Calu3 (cell line): Measurements from ENCODE around the gene GET4. TPM values are rescaled to one million over a fixed set of nuclear protein-coding genes. Genes with fewer than 3 reads are reported as not detected.

Experiments
- BruUV-seq: library from RNA; stranded (reverse); fragments of 400-500 nt; replicated peaks from 2 replicates; lab custom pipeline; 2021; lab: Mats Ljungman, UMichigan
- CTCF ChIA-PET: fragments of 300-600 bp; sonication (Branson Sonifier 250); formaldehyde crosslinking; loops from one replicate; lab custom pipeline; 2022; ENCODE audit warnings: antibody characterized with exemption; lab: Charles Lee
- DNase-seq: peaks from one replicate; pipeline ENCODE4 v3.0.0; 2022
- H3K27ac Mint-ChIP-seq: one replicate; pipeline ENCODE4 v1.8.0; 2022; ENCODE audit warnings: mixed read lengths; ENCODE audit not compliant: unreplicated experiment
- H3K27me3 Mint-ChIP-seq: one replicate; pipeline ENCODE4 v1.8.0; 2022; ENCODE audit warnings: mixed read lengths; ENCODE audit not compliant: unreplicated experiment
- H3K36me3 Mint-ChIP-seq: one replicate; pipeline ENCODE4 v1.8.0; 2022; ENCODE audit warnings: mild to moderate bottlenecking, moderate library complexity, mixed read lengths; ENCODE audit not compliant: insufficient read depth, unreplicated experiment
- H3K4me1 Mint-ChIP-seq: one replicate; pipeline ENCODE4 v1.8.0; 2022; ENCODE audit warnings: mild to moderate bottlenecking, low read depth, mixed read lengths; ENCODE audit not compliant: unreplicated experiment
- H3K4me3 Mint-ChIP-seq: one replicate; pipeline ENCODE4 v1.8.0; 2022; ENCODE audit warnings: mild to moderate bottlenecking, low read depth, moderate library complexity, mixed read lengths; ENCODE audit not compliant: unreplicated experiment
- H3K9me3 Mint-ChIP-seq: one replicate; pipeline ENCODE4 v1.8.0; 2022; ENCODE audit warnings: low read depth, mixed read lengths; ENCODE audit not compliant: unreplicated experiment
- CTCF ChIP-seq: fragments of 200-600 bp; IDR thresholded peaks from one replicate; pipeline ENCODE4 v1.8.0; 2022; ENCODE audit warnings: antibody characterized with exemption; ENCODE audit not compliant: unreplicated experiment
- intact Hi-C: fragments of 100-400 bp; cut with micrococcal nuclease; formaldehyde crosslinking; loops from one replicate; pipeline ENCODE4 v1.10.0; 2022; ENCODE audit not compliant: unreplicated experiment
- total RNA-seq: library from RNA; stranded (reverse); gene quantifications from 2 replicates; pipeline ENCODE4 v1.2.3, GENCODE V29; 2022

GET4 gene
- total RNA-seq, 1 experiment from 2014 or later = 145 TPM

- intact Hi-C loops = no loop called here
- H3K9me3 Mint-ChIP-seq = no peaks in the 10 kb centered on the region
- BruUV-seq = no TSS peak
- peaks cover 18% of the 10 kb centered on the region for H3K4me1 Mint-ChIP-seq
- H3K4me3 Mint-ChIP-seq = no peak overlapping the region
- H3K36me3 Mint-ChIP-seq = peaks cover 98% of the 10 kb centered on the region
- no peak for DNase-seq
- CTCF ChIA-PET = interaction anchor here (1.1 kb wide), 1 partner anchor 17 kb away, joined by 3 read pairs; no protein-coding TSS in a partner anchor
- TF ChIP-seq CTCF = no peak
- no peaks in the 10 kb centered on the region for H3K27me3 Mint-ChIP-seq
- H3K27ac Mint-ChIP-seq = no peak overlapping the region
Measured at GRCh38 chr7:897086-897485, 20.7 kb downstream of the GET4 start.

- no TSS peak for BruUV-seq
- CTCF ChIA-PET = interaction anchor here (1.1 kb wide), 1 partner anchor 16 kb away, joined by 3 read pairs; no protein-coding TSS in a partner anchor
- H3K27me3 Mint-ChIP-seq = no peaks in the 10 kb centered on the region
- no peak overlapping the region for H3K4me3 Mint-ChIP-seq
- peaks cover 98% of the 10 kb centered on the region for H3K36me3 Mint-ChIP-seq
- intact Hi-C loops = no loop called here
- no peak overlapping the region for H3K27ac Mint-ChIP-seq
- TF ChIP-seq CTCF = no peak
- H3K4me1 Mint-ChIP-seq = peaks cover 18% of the 10 kb centered on the region
- no peaks in the 10 kb centered on the region for H3K9me3 Mint-ChIP-seq
- peak; percentile 47 for DNase-seq
Measured at GRCh38 chr7:897771-898376, 21.5 kb downstream of the GET4 start.

- Mint-ChIP-seq H3K36me3 (peaks cover 98% of the 10 kb centered on the region), H3K27ac (no peak overlapping the region), H3K4me3 (no peak overlapping the region), H3K4me1 (peaks cover 15% of the 10 kb centered on the region), H3K27me3 (no peaks in the 10 kb centered on the region), H3K9me3 (no peaks in the 10 kb centered on the region)
- TF ChIP-seq CTCF = no peak
- no TSS peak for BruUV-seq
- intact Hi-C loops = no loop called here
- CTCF ChIA-PET = no interaction called here
- no peak for DNase-seq
Measured at GRCh38 chr7:898460-898854, 22.1 kb downstream of the GET4 start.

- intact Hi-C loops = no loop called here
- DNase-seq = no peak
- Mint-ChIP-seq H3K4me1 (peaks cover 12% of the 10 kb centered on the region), H3K4me3 (no peak overlapping the region), H3K9me3 (no peaks in the 10 kb centered on the region), H3K36me3 (peaks cover 98% of the 10 kb centered on the region), H3K27ac (peak overlapping the region; percentile 25), H3K27me3 (no peaks in the 10 kb centered on the region)
- CTCF ChIA-PET = no interaction called here
- TF ChIP-seq CTCF = no peak
- BruUV-seq = TSS peak; percentile 20
Measured at GRCh38 chr7:898855-899681, 22.7 kb downstream of the GET4 start.
